ENCODE results near the gene ARHGAP15.

- TF ChIP-seq CTCF (IDR thresholded peaks at IDR 0.05): no peak
- no peak for TF ChIP-seq SIN3A (IDR thresholded peaks at IDR 0.05; ENCODE audit: borderline replicate concordance, insufficient read depth, low read depth, low read length)
- TF ChIP-seq POLR2AphosphoS5 (IDR thresholded peaks at IDR 0.05; ENCODE audit: low read depth, low read length): no peak
Measured at GRCh38 chr2:143697744-143698143, 568.5 kb downstream of the ARHGAP15 start.
